ENCODE measurements around the gene NOC4L. TPM values are rescaled to one million over a fixed set of nuclear protein-coding genes. Genes with fewer than 3 reads are reported as not detected.

Gene NOC4L
- total RNA-seq, 3 donors from 2014 or later (not counting 1 experiment from before 2014, with no cell fraction given) = 21.0 to 30.2 (median 21.7) TPM

GRCh38 chr12:132161796-132162507 lies 17.7 kb downstream of the NOC4L start:
- Mint-ChIP-seq H3K9me3 (peaks cover under 1 to 8% of the 10 kb centered on the region in 2 donors), H3K4me3 (no peak overlapping the region), H3K27me3 (ENCODE audit: low read depth in 2 of 2) (peaks cover 0 to 3% of the 10 kb centered on the region in 2 donors), H3K27ac (peak overlapping the region in 1 of 2 donors; percentile 33), H3K36me3 (no peaks in the 10 kb centered on the region), H3K4me1 (peaks cover 0 to 8% of the 10 kb centered on the region in 2 donors)
- no peak for TF ChIP-seq CTCF (IDR thresholded peaks at IDR 0.05)
- Histone ChIP-seq H3K4me3 (ENCODE audit: low read length) (no peak overlapping the region), H3K27me3 (ENCODE audit: control insufficient read depth, insufficient read depth, low read length) (no peaks in the 10 kb centered on the region), H3K27ac (ENCODE audit: low read length) (no peak overlapping the region), H3K4me1 (ENCODE audit: control insufficient read depth, insufficient read depth, low read length) (peaks cover 17% of the 10 kb centered on the region), H3K9me3 (ENCODE audit: control insufficient read depth, insufficient read depth, low read length) (no peaks in the 10 kb centered on the region), H3K36me3 (ENCODE audit: control insufficient read depth, insufficient read depth, low read length) (peaks cover 10% of the 10 kb centered on the region)
- 70% methylated on average over 17 of the region's 17 CpGs for WGBS (ENCODE audit: insufficient coverage)
- intact Hi-C loops (cut with micrococcal nuclease) = no loop called here
- ATAC-seq (peak in 1 of 3 donors; percentile 10), DNase-seq (no peak)

GRCh38 chr12:132162508-132163031 lies 18.3 kb downstream of the NOC4L start:
- TF ChIP-seq CTCF (IDR thresholded peaks at IDR 0.05) = no peak
- intact Hi-C loops (cut with micrococcal nuclease) = no loop called here
- no peaks in the 10 kb centered on the region for H3K36me3 Mint-ChIP-seq
- Histone ChIP-seq H3K36me3 (ENCODE audit: control insufficient read depth, insufficient read depth, low read length) (peaks cover 6% of the 10 kb centered on the region), H3K27ac (ENCODE audit: low read length) (no peak overlapping the region), H3K27me3 (ENCODE audit: control insufficient read depth, insufficient read depth, low read length) (no peaks in the 10 kb centered on the region), H3K4me1 (ENCODE audit: control insufficient read depth, insufficient read depth, low read length) (peaks cover 17% of the 10 kb centered on the region), H3K9me3 (ENCODE audit: control insufficient read depth, insufficient read depth, low read length) (no peaks in the 10 kb centered on the region), H3K4me3 (ENCODE audit: low read length) (no peak overlapping the region)
- ATAC-seq (peak in 2 of 3 donors; percentile 41 to 51), DNase-seq (peak in 1 of 2 donors; percentile 69)
- H3K9me3 Mint-ChIP-seq = peaks cover 3 to 9% of the 10 kb centered on the region in 2 donors
- peaks cover 0 to 3% of the 10 kb centered on the region in 2 donors for H3K27me3 Mint-ChIP-seq (ENCODE audit: low read depth in 2 of 2)
- peaks cover 0 to 10% of the 10 kb centered on the region in 2 donors for H3K4me1 Mint-ChIP-seq
- peak overlapping the region in 1 of 2 donors; percentile 33 for H3K27ac Mint-ChIP-seq
- WGBS (ENCODE audit: insufficient coverage) = 28% methylated on average over 17 of the region's 17 CpGs
- H3K4me3 Mint-ChIP-seq = no peak overlapping the region

- Histone ChIP-seq H3K27ac (ENCODE audit: low read length) (no peak overlapping the region), H3K4me3 (ENCODE audit: low read length) (no peak overlapping the region), H3K36me3 (ENCODE audit: control insufficient read depth, insufficient read depth, low read length) (no peaks in the 10 kb centered on the region), H3K4me1 (ENCODE audit: control insufficient read depth, insufficient read depth, low read length) (peaks cover 20% of the 10 kb centered on the region), H3K27me3 (ENCODE audit: control insufficient read depth, insufficient read depth, low read length) (no peaks in the 10 kb centered on the region), H3K9me3 (ENCODE audit: control insufficient read depth, insufficient read depth, low read length) (no peaks in the 10 kb centered on the region)
- peaks cover 0 to 3% of the 10 kb centered on the region in 2 donors for H3K27me3 Mint-ChIP-seq (ENCODE audit: low read depth in 2 of 2)
- peaks cover 3 to 9% of the 10 kb centered on the region in 2 donors for H3K9me3 Mint-ChIP-seq
- H3K27ac Mint-ChIP-seq = no peak overlapping the region
- no peaks in the 10 kb centered on the region for H3K36me3 Mint-ChIP-seq
- intact Hi-C loops (cut with micrococcal nuclease) = no loop called here
- DNase-seq (no peak), ATAC-seq (peak in 1 of 3 donors; percentile 5)
- WGBS (ENCODE audit: insufficient coverage) = 65% methylated on average over 26 of the region's 26 CpGs
- H3K4me1 Mint-ChIP-seq = peaks cover 0 to 10% of the 10 kb centered on the region in 2 donors
- no peak overlapping the region for H3K4me3 Mint-ChIP-seq
- no peak for TF ChIP-seq CTCF (IDR thresholded peaks at IDR 0.05)
Observed at GRCh38 chr12:132163041-132163910, 19.0 kb downstream of the NOC4L start.
